SK-N-SH (cell line): ENCODE results near the gene SAG. TPM values are rescaled to one million over a fixed set of nuclear protein-coding genes. Genes with fewer than 3 reads are reported as not detected.

ENCODE experiments used
- CTCF ChIA-PET: fragments of 300-600, 350-600 bp; formaldehyde crosslinking; extraction: SDS; loops from one replicate; lab custom pipeline; 2021; lab: Yijun Ruan, JAX
- POLR2A ChIA-PET: fragments of 350-600 bp; sonication (Branson Sonifier 250); formaldehyde crosslinking; extraction: SDS; loops from one replicate; lab custom pipeline; 2020; ENCODE audit warnings: antibody characterized with exemption, inconsistent platforms; lab: Yijun Ruan, JAX
- DNase-seq: peaks from one replicate; pipeline ENCODE4 v3.0.0; 2012
- H2AFZ ChIP-seq: fragments of 200-600 bp; sonication (generic); 2 replicates; pipeline ENCODE4 v1.8.1; 2016; ENCODE audit warnings: antibody characterized with exemption, mild to moderate bottlenecking, low read depth
- H3F3A ChIP-seq: fragments of 200-600 bp; sonication (generic); replicated peaks from 2 replicates; pipeline ENCODE3; 2016; ENCODE audit warnings: antibody characterized with exemption, mild to moderate bottlenecking; ENCODE audit not compliant: insufficient read depth
- H3K27ac ChIP-seq, 2 experiments: fragments of 200-500 bp in 1 of 2; fragments of 200-600 bp in 1 of 2; sonication (Bioruptor generic) in 1 of 2; sonication (generic), shearing (Covaris generic) in 1 of 2; 2 replicates each; pipeline versions ENCODE4 v1.5.1 to v1.6.1; 2014 to 2016; ENCODE audit warnings: low read depth in 2 of 2, inconsistent platforms in 1 of 2, low read length in 1 of 2, mild to moderate bottlenecking in 1 of 2, mixed read lengths in 1 of 2
- H3K27me3 ChIP-seq: fragments of 200-600 bp; sonication (generic), shearing (Covaris generic); 2 replicates; pipeline ENCODE4 v1.6.1; 2016; ENCODE audit warnings: mixed run types; ENCODE audit not compliant: insufficient read depth
- H3K36me3 ChIP-seq, 2 experiments: fragments of 200-500 bp in 1 of 2; fragments of 200-600 bp in 1 of 2; sonication (Bioruptor generic) in 1 of 2; sonication (generic) in 1 of 2; replicated peaks in 1 of 2; 2 replicates each; pipeline versions ENCODE3 to v1.5.1; 2014 to 2016; ENCODE audit warnings: low read length in 1 of 2, mild to moderate bottlenecking in 1 of 2; ENCODE audit not compliant: insufficient read depth in 2 of 2, control insufficient read depth in 1 of 2
- H3K4me1 ChIP-seq, 2 experiments: fragments of 200-500 bp in 1 of 2; fragments of 200-600 bp in 1 of 2; sonication (Bioruptor generic) in 1 of 2; sonication (generic), shearing (Covaris generic) in 1 of 2; 2 replicates each; pipeline versions ENCODE4 v1.5.1 to v1.6.1; 2014 to 2016; ENCODE audit warnings: low read depth in 1 of 2, low read length in 1 of 2, mixed run types in 1 of 2; ENCODE audit not compliant: insufficient read depth in 2 of 2, control insufficient read depth in 1 of 2
- H3K4me2 ChIP-seq: fragments of 200-600 bp; sonication (generic), shearing (Covaris generic); 2 replicates; pipeline ENCODE4 v1.6.1; 2017; ENCODE audit warnings: mixed run types
- H3K4me3 ChIP-seq, 2 experiments: fragments of 200-500 bp in 1 of 2; fragments of 200-600 bp in 1 of 2; sonication (Bioruptor generic) in 1 of 2; sonication (generic), shearing (Covaris generic) in 1 of 2; 2 replicates each; pipeline versions ENCODE4 v1.5.1 to v1.8.1; 2014 to 2016; ENCODE audit warnings: low read depth in 2 of 2, inconsistent platforms in 1 of 2, low read length in 1 of 2, mild to moderate bottlenecking in 1 of 2, mixed read lengths in 1 of 2, moderate library complexity in 1 of 2
- H3K79me2 ChIP-seq: fragments of 200-600 bp; sonication (generic); 2 replicates; pipeline ENCODE4 v1.8.1; 2017; ENCODE audit warnings: mild to moderate bottlenecking; ENCODE audit not compliant: insufficient read depth
- H3K9ac ChIP-seq: fragments of 200-600 bp; sonication (generic); 2 replicates; pipeline ENCODE4 v1.6.1; 2017; ENCODE audit warnings: mixed run types
- H3K9me2 ChIP-seq: fragments of 200-600 bp; sonication (generic); 2 replicates; pipeline ENCODE4 v1.6.1; 2017; ENCODE audit warnings: mixed run types
- H3K9me3 ChIP-seq: fragments of 200-600 bp; sonication (generic); 2 replicates; pipeline ENCODE4 v1.6.1; 2017; ENCODE audit warnings: mixed run types, mild to moderate bottlenecking, moderate library complexity
- H4K20me1 ChIP-seq: fragments of 200-600 bp; sonication (generic); 2 replicates; pipeline ENCODE4 v1.6.1; 2017; ENCODE audit warnings: mild to moderate bottlenecking, mixed run types; ENCODE audit not compliant: insufficient read depth
- ELF1 ChIP-seq: IDR thresholded peaks from 2 replicates; pipeline ENCODE4 v1.4.0; 2012
- EP300 ChIP-seq, 2 experiments: IDR thresholded peaks; 2 replicates each; pipeline versions ENCODE4 v1.4.0 to v1.6.1; 2012; ENCODE audit warnings: borderline replicate concordance in 1 of 2, low read depth in 1 of 2, low read length in 1 of 2
- FOSL2 ChIP-seq: IDR thresholded peaks from 2 replicates; pipeline ENCODE4 v1.4.0; 2012; ENCODE audit warnings: low read depth, mild to moderate bottlenecking, moderate library complexity, borderline replicate concordance
- GABPA ChIP-seq: IDR thresholded peaks from 2 replicates; pipeline ENCODE4 v1.4.0; 2012; ENCODE audit warnings: low read depth, mild to moderate bottlenecking
- GATA2 ChIP-seq: sonication (generic); formaldehyde crosslinking; IDR thresholded peaks from 2 replicates; pipeline ENCODE4 v1.5.0; 2020; ENCODE audit warnings: mild to moderate bottlenecking, missing genetic modification reagents
- NFIC ChIP-seq: IDR thresholded peaks from 2 replicates; pipeline ENCODE4 v1.4.0; 2012; ENCODE audit warnings: borderline replicate concordance
- SMC3 ChIP-seq: IDR thresholded peaks from 2 replicates; pipeline ENCODE4 v1.6.1; 2012; ENCODE audit warnings: low read depth, low read length, improper control_type of control experiment
- TAF1 ChIP-seq: IDR thresholded peaks from 2 replicates; pipeline ENCODE4 v1.6.1; 2012; ENCODE audit warnings: low read depth, mild to moderate bottlenecking, low read length, moderate library complexity, borderline replicate concordance
- TCF12 ChIP-seq: IDR thresholded peaks from 2 replicates; pipeline ENCODE4 v1.4.0; 2012
- YY1 ChIP-seq: IDR thresholded peaks from 2 replicates; pipeline ENCODE4 v1.4.0; 2012; ENCODE audit warnings: low read depth, mild to moderate bottlenecking
- WGBS: methylation state at CpG from one replicate; pipeline ENCODE4 v1.1.6; 2017; ENCODE audit warnings: low lambda C conversion rate; 5-methylcytosine and 5-hydroxymethylcytosine counted together
- polyA plus RNA-seq, 3 experiments: library from polyadenylated mRNA; depleted of rRNA; stranded (reverse); fragments of >200 nt; gene quantifications; 2 replicates each; pipeline ENCODE4 v1.2.3, GENCODE V29; 2012
- TF ChIP-seq, protein P1 (sequence below): IDR thresholded peaks from 2 replicates; pipeline ENCODE4 v1.4.0; 2012; ENCODE audit warnings: low read depth, borderline replicate concordance
- TF ChIP-seq, protein P2 (sequence below): IDR thresholded peaks from 2 replicates; pipeline ENCODE4 v1.6.1; 2012; ENCODE audit warnings: mild to moderate bottlenecking, low read depth, low read length, moderate library complexity
- TF ChIP-seq, protein P3 (sequence below): IDR thresholded peaks from 2 replicates; pipeline ENCODE4 v1.4.0; 2012; ENCODE audit warnings: low read depth, borderline replicate concordance
- TF ChIP-seq, protein P4 (sequence below): fragments of 150-350 bp; IDR thresholded peaks from 2 replicates; pipeline ENCODE4 v1.6.1; 2016; ENCODE audit warnings: mild to moderate bottlenecking, low read depth, low read length
- TF ChIP-seq, protein P5 (sequence below): IDR thresholded peaks from 2 replicates; pipeline ENCODE4; 2012

The SAG gene
- polyA plus RNA-seq, 1 of the 3 experiments (the other 2 are of a cell fraction): not detected

DNA sequence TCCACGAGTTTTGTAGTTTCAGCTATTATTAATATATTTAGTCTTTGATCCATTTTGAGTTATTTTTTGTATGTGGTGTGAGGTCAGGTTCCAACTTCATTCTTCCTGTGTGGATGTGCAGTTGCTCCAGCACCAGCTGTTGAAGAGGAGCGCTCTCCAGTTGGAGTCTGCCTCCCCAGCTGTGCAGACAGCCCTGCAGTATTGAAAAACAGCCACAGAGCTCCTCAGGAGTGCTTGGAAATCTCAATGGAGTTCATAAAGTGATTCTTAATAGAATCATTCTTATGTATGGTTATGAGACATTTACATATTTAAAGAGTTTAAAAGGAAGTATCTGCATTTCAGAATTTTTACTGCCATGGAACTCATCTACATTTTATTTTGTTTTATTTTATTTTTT is 64.0 kb downstream of the SAG start:
- Histone ChIP-seq H3K79me2 (peaks cover 34% of the 10 kb centered on the region), H3K9me3 (no peaks in the 10 kb centered on the region), H3K27ac (no peak overlapping the region), H3F3A (no peaks in the 10 kb centered on the region), H2AFZ (no peak overlapping the region), H3K36me3 (peaks cover 0 to 12% of the 10 kb centered on the region in 2 experiments), H3K4me1 (no peaks in the 10 kb centered on the region; a peak in 1 of 4 replicates), H3K4me2 (no peak overlapping the region), H3K27me3 (no peaks in the 10 kb centered on the region), H3K9me2 (no peaks in the 10 kb centered on the region), H3K9ac (no peak overlapping the region), H4K20me1 (no peaks in the 10 kb centered on the region), H3K4me3 (no peak overlapping the region)
- ChIA-PET POLR2A (interaction anchor here (1.3 kb wide), 1 partner anchor 16 kb away, joined by 3 read pairs; no protein-coding TSS in a partner anchor), CTCF (no interaction called here)
- WGBS: 92% methylated on average over 2 of the region's 2 CpGs
- DNase-seq: no peak
- TF ChIP-seq SMC3 (no peak), TCF12 (no peak), FOSL2 (no peak), NFIC (no peak), ELF1 (no peak), EP300 (IDR thresholded peaks at IDR 0.05; ENCODE audit: borderline replicate concordance in 1 of 2, low read depth in 1 of 2, low read length in 1 of 2) (no peak), GABPA (no peak), GATA2 (CRISPR knock-in tag) (no peak), TAF1 (no peak), YY1 (no peak)
- TF ChIP-seq, protein P1, sequence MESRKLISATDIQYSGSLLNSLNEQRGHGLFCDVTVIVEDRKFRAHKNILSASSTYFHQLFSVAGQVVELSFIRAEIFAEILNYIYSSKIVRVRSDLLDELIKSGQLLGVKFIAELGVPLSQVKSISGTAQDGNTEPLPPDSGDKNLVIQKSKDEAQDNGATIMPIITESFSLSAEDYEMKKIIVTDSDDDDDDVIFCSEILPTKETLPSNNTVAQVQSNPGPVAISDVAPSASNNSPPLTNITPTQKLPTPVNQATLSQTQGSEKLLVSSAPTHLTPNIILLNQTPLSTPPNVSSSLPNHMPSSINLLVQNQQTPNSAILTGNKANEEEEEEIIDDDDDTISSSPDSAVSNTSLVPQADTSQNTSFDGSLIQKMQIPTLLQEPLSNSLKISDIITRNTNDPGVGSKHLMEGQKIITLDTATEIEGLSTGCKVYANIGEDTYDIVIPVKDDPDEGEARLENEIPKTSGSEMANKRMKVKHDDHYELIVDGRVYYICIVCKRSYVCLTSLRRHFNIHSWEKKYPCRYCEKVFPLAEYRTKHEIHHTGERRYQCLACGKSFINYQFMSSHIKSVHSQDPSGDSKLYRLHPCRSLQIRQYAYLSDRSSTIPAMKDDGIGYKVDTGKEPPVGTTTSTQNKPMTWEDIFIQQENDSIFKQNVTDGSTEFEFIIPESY: no peak
- TF ChIP-seq, protein P2, sequence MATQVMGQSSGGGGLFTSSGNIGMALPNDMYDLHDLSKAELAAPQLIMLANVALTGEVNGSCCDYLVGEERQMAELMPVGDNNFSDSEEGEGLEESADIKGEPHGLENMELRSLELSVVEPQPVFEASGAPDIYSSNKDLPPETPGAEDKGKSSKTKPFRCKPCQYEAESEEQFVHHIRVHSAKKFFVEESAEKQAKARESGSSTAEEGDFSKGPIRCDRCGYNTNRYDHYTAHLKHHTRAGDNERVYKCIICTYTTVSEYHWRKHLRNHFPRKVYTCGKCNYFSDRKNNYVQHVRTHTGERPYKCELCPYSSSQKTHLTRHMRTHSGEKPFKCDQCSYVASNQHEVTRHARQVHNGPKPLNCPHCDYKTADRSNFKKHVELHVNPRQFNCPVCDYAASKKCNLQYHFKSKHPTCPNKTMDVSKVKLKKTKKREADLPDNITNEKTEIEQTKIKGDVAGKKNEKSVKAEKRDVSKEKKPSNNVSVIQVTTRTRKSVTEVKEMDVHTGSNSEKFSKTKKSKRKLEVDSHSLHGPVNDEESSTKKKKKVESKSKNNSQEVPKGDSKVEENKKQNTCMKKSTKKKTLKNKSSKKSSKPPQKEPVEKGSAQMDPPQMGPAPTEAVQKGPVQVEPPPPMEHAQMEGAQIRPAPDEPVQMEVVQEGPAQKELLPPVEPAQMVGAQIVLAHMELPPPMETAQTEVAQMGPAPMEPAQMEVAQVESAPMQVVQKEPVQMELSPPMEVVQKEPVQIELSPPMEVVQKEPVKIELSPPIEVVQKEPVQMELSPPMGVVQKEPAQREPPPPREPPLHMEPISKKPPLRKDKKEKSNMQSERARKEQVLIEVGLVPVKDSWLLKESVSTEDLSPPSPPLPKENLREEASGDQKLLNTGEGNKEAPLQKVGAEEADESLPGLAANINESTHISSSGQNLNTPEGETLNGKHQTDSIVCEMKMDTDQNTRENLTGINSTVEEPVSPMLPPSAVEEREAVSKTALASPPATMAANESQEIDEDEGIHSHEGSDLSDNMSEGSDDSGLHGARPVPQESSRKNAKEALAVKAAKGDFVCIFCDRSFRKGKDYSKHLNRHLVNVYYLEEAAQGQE: no peak
- TF ChIP-seq, protein P3, sequence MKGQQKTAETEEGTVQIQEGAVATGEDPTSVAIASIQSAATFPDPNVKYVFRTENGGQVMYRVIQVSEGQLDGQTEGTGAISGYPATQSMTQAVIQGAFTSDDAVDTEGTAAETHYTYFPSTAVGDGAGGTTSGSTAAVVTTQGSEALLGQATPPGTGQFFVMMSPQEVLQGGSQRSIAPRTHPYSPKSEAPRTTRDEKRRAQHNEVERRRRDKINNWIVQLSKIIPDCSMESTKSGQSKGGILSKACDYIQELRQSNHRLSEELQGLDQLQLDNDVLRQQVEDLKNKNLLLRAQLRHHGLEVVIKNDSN: no peak
- TF ChIP-seq, protein P4, sequence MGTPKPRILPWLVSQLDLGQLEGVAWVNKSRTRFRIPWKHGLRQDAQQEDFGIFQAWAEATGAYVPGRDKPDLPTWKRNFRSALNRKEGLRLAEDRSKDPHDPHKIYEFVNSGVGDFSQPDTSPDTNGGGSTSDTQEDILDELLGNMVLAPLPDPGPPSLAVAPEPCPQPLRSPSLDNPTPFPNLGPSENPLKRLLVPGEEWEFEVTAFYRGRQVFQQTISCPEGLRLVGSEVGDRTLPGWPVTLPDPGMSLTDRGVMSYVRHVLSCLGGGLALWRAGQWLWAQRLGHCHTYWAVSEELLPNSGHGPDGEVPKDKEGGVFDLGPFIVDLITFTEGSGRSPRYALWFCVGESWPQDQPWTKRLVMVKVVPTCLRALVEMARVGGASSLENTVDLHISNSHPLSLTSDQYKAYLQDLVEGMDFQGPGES: no peak
- TF ChIP-seq, protein P5, sequence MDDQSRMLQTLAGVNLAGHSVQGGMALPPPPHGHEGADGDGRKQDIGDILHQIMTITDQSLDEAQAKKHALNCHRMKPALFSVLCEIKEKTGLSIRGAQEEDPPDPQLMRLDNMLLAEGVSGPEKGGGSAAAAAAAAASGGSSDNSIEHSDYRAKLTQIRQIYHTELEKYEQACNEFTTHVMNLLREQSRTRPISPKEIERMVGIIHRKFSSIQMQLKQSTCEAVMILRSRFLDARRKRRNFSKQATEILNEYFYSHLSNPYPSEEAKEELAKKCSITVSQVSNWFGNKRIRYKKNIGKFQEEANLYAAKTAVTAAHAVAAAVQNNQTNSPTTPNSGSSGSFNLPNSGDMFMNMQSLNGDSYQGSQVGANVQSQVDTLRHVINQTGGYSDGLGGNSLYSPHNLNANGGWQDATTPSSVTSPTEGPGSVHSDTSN: no peak
